ENCODE results near the gene COX11.

GRCh38 chr17:54977744-54978143 lies 9.3 kb upstream of the COX11 start:
- TF ChIP-seq CTCF (IDR thresholded peaks at IDR 0.05) (no peak), POLR2A (IDR thresholded peaks at IDR 0.05) (no peak)
